HEK293 (cell line): ENCODE data around the gene RAET1E.
A peak's percentile ranks its signal among the peaks of the same experiment; 100 is the strongest.

Experiments used
- CTCF ChIA-PET: fragments of 350-600 bp; formaldehyde crosslinking; extraction: SDS; loops from one replicate; lab custom pipeline; 2021; ENCODE audit warnings: antibody characterized with exemption; lab: Yijun Ruan, JAX
- POLR2A ChIA-PET: fragments of 300-600 bp; formaldehyde crosslinking; extraction: SDS; loops from one replicate; lab custom pipeline; 2020; ENCODE audit warnings: antibody characterized with exemption, inconsistent platforms; lab: Yijun Ruan, JAX
- H3K27ac ChIP-seq: fragments of 200-500 bp; sonication (Bioruptor generic); 2 replicates; pipeline ENCODE4 v1.5.1; 2014; ENCODE audit warnings: low read depth, low read length, control low read depth, inconsistent platforms; ENCODE audit errors: extremely low read depth
- H3K36me3 ChIP-seq, 2 experiments: fragments of 200-500 bp in 1 of 2; sonication (Bioruptor generic) in 1 of 2; 1 replicate in 1 of 2; 2 replicates in 1 of 2; pipeline ENCODE4 v1.5.1; 2014 to 2017; ENCODE audit warnings: inconsistent platforms in 2 of 2, low read length in 2 of 2; ENCODE audit not compliant: control insufficient read depth in 2 of 2, insufficient read depth in 1 of 2
- H3K4me1 ChIP-seq: fragments of 200-500 bp; sonication (Bioruptor generic); 2 replicates; pipeline ENCODE4 v1.5.1; 2014; ENCODE audit warnings: mild to moderate bottlenecking, low read length, inconsistent platforms; ENCODE audit not compliant: control insufficient read depth, insufficient read depth
- H3K4me3 ChIP-seq: 2 replicates; pipeline ENCODE4 v1.5.1; 2011; ENCODE audit warnings: low read depth, mild to moderate bottlenecking, control low read depth, low read length, moderate library complexity
- H3K9me3 ChIP-seq: fragments of 200-500 bp; sonication (Bioruptor generic); 2 replicates; pipeline ENCODE4 v1.5.1; 2014; ENCODE audit warnings: low read depth, low read length, inconsistent platforms; ENCODE audit not compliant: control insufficient read depth, insufficient read depth
- GLIS1 ChIP-seq: fragments of 450-650 bp; formaldehyde crosslinking; IDR thresholded peaks from 2 replicates; pipeline ENCODE4 v1.5.1; 2016; ENCODE audit warnings: missing biosample characterization, missing genetic modification characterization
- GLIS2 ChIP-seq: fragments of 450-650 bp; formaldehyde crosslinking; IDR thresholded peaks from 2 replicates; pipeline ENCODE4 v1.5.1; 2016; ENCODE audit warnings: missing biosample characterization, missing genetic modification characterization
- PRDM10 ChIP-seq: fragments of 450-650 bp; formaldehyde crosslinking; IDR thresholded peaks from 2 replicates; pipeline ENCODE4 v1.5.1; 2016; ENCODE audit warnings: missing biosample characterization, missing genetic modification characterization
- ZBTB21 ChIP-seq: fragments of 450-650 bp; formaldehyde crosslinking; IDR thresholded peaks from 2 replicates; pipeline ENCODE4 v1.5.1; 2017; ENCODE audit warnings: missing biosample characterization, missing genetic modification characterization
- ZBTB44 ChIP-seq: fragments of 450-650 bp; IDR thresholded peaks from 2 replicates; pipeline ENCODE4 v1.5.1; 2018; ENCODE audit warnings: missing biosample characterization, mild to moderate bottlenecking, missing genetic modification characterization
- ZBTB48 ChIP-seq: fragments of 450-650 bp; formaldehyde crosslinking; IDR thresholded peaks from 2 replicates; pipeline ENCODE4 v1.5.1; 2016; ENCODE audit warnings: missing biosample characterization, missing genetic modification characterization
- ZFHX2 ChIP-seq: fragments of 450-650 bp; formaldehyde crosslinking; conservative IDR thresholded peaks from 2 replicates; pipeline ENCODE4 v1.5.1; 2016; ENCODE audit warnings: missing biosample characterization, missing genetic modification characterization
- ZNF114 ChIP-seq: fragments of 450-650 bp; formaldehyde crosslinking; IDR thresholded peaks from 2 replicates; pipeline ENCODE4 v1.5.0; 2017; ENCODE audit warnings: missing biosample characterization, missing genetic modification characterization
- ZNF16 ChIP-seq: fragments of 450-650 bp; formaldehyde crosslinking; IDR thresholded peaks from 2 replicates; pipeline ENCODE4 v1.5.1; 2016; ENCODE audit warnings: low read depth, missing biosample characterization, missing genetic modification characterization
- ZNF350 ChIP-seq: fragments of 450-650 bp; formaldehyde crosslinking; IDR thresholded peaks from 2 replicates; pipeline ENCODE4 v1.5.0; 2017; ENCODE audit warnings: missing biosample characterization, mild to moderate bottlenecking, missing genetic modification characterization
- ZNF521 ChIP-seq: fragments of 450-650 bp; formaldehyde crosslinking; IDR thresholded peaks from 2 replicates; pipeline ENCODE4 v1.5.1; 2017; ENCODE audit warnings: missing biosample characterization, mild to moderate bottlenecking, missing genetic modification characterization
- ZNF555 ChIP-seq: fragments of 450-650 bp; formaldehyde crosslinking; conservative IDR thresholded peaks from 2 replicates; pipeline ENCODE4 v1.5.1; 2017; ENCODE audit warnings: missing biosample characterization, mild to moderate bottlenecking, missing genetic modification characterization, inconsistent platforms
- ZNF629 ChIP-seq: fragments of 450-650 bp; formaldehyde crosslinking; IDR thresholded peaks from 2 replicates; pipeline ENCODE4 v1.5.1; 2017; ENCODE audit warnings: missing biosample characterization, missing genetic modification characterization
- ZNF792 ChIP-seq: fragments of 450-650 bp; formaldehyde crosslinking; IDR thresholded peaks from 2 replicates; pipeline ENCODE4 v1.5.1; 2016; ENCODE audit warnings: missing biosample characterization, missing genetic modification characterization
- ZNF830 ChIP-seq: fragments of 450-650 bp; IDR thresholded peaks from 2 replicates; pipeline ENCODE4 v1.5.0; 2018; ENCODE audit warnings: missing biosample characterization, missing genetic modification characterization, low read depth, mild to moderate bottlenecking, moderate library complexity
- ZSCAN30 ChIP-seq: fragments of 450-650 bp; IDR thresholded peaks from 2 replicates; pipeline ENCODE4 v1.5.1; 2018; ENCODE audit warnings: missing biosample characterization, mild to moderate bottlenecking, missing genetic modification characterization, moderate library complexity
- ZSCAN5A ChIP-seq: fragments of 450-650 bp; formaldehyde crosslinking; IDR thresholded peaks from 2 replicates; pipeline ENCODE4 v1.5.1; 2016; ENCODE audit warnings: missing biosample characterization, missing genetic modification characterization
- TF ChIP-seq, protein P1 (sequence below): fragments of 450-650 bp; formaldehyde crosslinking; optimal IDR thresholded peaks from 2 replicates; pipeline ENCODE3; 2016; ENCODE audit warnings: missing biosample characterization, mild to moderate bottlenecking, missing genetic modification characterization
- TF ChIP-seq, protein P2 (sequence below): fragments of 450-650 bp; formaldehyde crosslinking; IDR thresholded peaks from 2 replicates; pipeline ENCODE4 v1.5.1; 2017; ENCODE audit warnings: missing biosample characterization, missing genetic modification characterization

RAET1E gene

DNA sequence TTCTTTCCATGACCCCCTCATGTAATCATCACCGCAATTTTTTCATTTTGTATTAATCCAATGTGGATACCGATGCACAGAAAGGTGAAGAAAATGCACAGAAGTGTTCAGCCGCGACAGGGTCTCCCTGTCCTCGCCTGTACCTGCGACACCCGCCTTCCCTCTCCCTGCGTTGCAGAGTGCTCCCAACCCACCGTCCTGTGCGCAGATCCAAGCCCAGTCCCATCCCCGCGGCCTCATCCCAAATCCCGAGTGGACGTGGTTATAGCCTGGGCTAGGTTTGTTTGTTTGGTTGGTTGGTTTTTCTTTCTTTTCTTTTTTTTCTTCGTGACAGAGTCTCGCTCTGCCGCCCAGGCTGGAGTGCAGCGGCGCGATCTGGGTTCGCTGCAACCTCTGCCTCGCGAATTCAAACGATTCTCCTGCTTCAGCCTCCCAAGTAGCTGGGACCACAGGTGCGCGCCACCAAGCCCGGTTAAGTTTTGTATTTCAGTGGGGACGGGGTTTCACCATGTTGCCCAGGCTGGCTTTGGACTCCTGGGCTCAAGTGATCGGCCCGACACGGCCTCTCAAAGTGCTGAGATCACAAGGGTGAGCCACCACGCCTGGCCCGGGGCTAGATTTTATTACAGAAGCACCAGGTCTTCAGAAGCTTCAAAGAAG, 25.5 kb upstream of the RAET1E start:
- Histone ChIP-seq H3K4me3 (peak overlapping the region; percentile 5; the same call in 1 of the 2 replicates), H3K4me1 (no peaks in the 10 kb centered on the region), H3K9me3 (no peaks in the 10 kb centered on the region), H3K36me3 (no peaks in the 10 kb centered on the region), H3K27ac (no peak overlapping the region)
- ChIA-PET CTCF (interaction anchor here (0.6 to 2.5 kb wide), 9 partner anchors 57 to 894 kb away, joined by 3 to 45 read pairs (median 4); no protein-coding TSS in a partner anchor), POLR2A (interaction anchor here (0.6 kb wide), 1 partner anchor 27 kb away, joined by 3 read pairs; no protein-coding TSS in a partner anchor)
- TF ChIP-seq ZNF830: no peak
- TF ChIP-seq ZNF521 (tag by site-specific recombination): no peak
- TF ChIP-seq ZNF555 (tag by site-specific recombination): no peak
- TF ChIP-seq ZSCAN5A: no peak
- TF ChIP-seq ZBTB48 (tag by site-specific recombination): no peak
- no peak for TF ChIP-seq ZBTB44 (tag by site-specific recombination)
- TF ChIP-seq ZNF792 (tag by site-specific recombination): 0 out of 2 replicates have a peak, but pooled peaks have one; percentile 19
- TF ChIP-seq, protein P1, sequence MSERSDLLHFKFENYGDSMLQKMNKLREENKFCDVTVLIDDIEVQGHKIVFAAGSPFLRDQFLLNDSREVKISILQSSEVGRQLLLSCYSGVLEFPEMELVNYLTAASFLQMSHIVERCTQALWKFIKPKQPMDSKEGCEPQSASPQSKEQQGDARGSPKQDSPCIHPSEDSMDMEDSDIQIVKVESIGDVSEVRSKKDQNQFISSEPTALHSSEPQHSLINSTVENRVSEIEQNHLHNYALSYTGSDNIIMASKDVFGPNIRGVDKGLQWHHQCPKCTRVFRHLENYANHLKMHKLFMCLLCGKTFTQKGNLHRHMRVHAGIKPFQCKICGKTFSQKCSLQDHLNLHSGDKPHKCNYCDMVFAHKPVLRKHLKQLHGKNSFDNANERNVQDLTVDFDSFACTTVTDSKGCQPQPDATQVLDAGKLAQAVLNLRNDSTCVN (tag by site-specific recombination): peak; percentile 0
- TF ChIP-seq GLIS1 (tag by site-specific recombination): no peak

DNA sequence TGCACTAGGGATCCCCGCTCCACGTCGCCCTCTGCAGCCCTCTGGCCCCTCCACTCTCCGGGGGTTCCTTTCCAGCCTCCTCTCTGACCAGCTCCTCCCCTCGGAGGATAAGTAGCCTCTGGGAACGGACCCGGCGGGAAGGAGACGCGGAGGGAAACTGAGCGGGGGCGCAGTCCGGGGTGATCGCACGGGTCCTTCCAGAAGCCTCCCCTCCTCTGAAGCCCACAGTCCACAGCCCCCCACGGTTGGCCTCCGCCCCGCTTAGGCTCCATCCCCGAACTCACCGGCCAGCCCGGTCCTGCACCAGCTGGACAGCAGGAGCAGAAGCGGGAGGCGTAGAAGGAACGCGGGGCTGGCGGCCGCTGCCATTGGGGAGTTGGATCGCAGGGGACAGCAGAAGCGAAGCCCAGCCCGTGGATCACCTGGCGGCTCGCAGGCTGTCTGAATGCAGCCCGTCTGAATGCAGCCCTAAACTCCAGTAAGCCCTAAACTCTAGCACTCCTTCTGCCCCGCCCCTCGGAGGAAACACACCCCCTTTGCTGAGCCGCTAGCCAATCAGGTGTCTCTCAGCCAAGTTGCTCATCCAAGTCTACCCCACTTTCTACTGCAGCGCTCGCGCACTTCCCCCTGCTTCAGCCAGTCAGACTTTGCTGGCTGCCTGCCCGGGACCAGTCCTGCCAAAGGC, 24.9 kb upstream of the RAET1E start, which contains the start of gene RAET1G:
RAET1G (minus strand) TSS at position 480 of the 685 bp plus-strand sequence; CDS start at position 369, 111 bp downstream.
- H3K36me3 ChIP-seq: no peaks in the 10 kb centered on the region
- H3K9me3 ChIP-seq: no peaks in the 10 kb centered on the region
- no peak within 1 kb of the TSS for H3K27ac ChIP-seq
- POLR2A ChIA-PET: interaction anchor here (0.6 kb wide), 1 partner anchor 26 kb away, joined by 3 read pairs; no protein-coding TSS in a partner anchor
- no peaks in the 10 kb centered on the region for H3K4me1 ChIP-seq
- CTCF ChIA-PET: interaction anchor here (0.7 to 1.2 kb wide), 5 partner anchors 57 to 894 kb away, joined by 3 to 8 read pairs (median 4); no protein-coding TSS in a partner anchor
- H3K4me3 ChIP-seq: peak within 1 kb of the TSS; percentile 61
- TF ChIP-seq, protein P1 (tag by site-specific recombination): peak; percentile 24
- TF ChIP-seq ZNF350 (tag by site-specific recombination) (peak; percentile 83), GLIS2 (tag by site-specific recombination) (peak; percentile 91), ZBTB48 (tag by site-specific recombination) (peak; percentile 37; the same call in 1 of the 2 replicates), ZNF16 (no peak), ZNF629 (tag by site-specific recombination) (peak; percentile 84), ZBTB21 (tag by site-specific recombination) (peak; percentile 44; the same call in 1 of the 2 replicates), ZFHX2 (tag by site-specific recombination) (peak; percentile 34; the same call in 1 of the 2 replicates), PRDM10 (peak; percentile 84), ZSCAN30 (tag by site-specific recombination) (0 out of 2 replicates have a peak, but pooled peaks have one; percentile 48), ZNF114 (tag by site-specific recombination) (no peak)
- TF ChIP-seq, protein P2, sequence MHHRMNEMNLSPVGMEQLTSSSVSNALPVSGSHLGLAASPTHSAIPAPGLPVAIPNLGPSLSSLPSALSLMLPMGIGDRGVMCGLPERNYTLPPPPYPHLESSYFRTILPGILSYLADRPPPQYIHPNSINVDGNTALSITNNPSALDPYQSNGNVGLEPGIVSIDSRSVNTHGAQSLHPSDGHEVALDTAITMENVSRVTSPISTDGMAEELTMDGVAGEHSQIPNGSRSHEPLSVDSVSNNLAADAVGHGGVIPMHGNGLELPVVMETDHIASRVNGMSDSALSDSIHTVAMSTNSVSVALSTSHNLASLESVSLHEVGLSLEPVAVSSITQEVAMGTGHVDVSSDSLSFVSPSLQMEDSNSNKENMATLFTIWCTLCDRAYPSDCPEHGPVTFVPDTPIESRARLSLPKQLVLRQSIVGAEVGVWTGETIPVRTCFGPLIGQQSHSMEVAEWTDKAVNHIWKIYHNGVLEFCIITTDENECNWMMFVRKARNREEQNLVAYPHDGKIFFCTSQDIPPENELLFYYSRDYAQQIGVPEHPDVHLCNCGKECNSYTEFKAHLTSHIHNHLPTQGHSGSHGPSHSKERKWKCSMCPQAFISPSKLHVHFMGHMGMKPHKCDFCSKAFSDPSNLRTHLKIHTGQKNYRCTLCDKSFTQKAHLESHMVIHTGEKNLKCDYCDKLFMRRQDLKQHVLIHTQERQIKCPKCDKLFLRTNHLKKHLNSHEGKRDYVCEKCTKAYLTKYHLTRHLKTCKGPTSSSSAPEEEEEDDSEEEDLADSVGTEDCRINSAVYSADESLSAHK (tag by site-specific recombination): no peak
